HTERT RPE-1 (cell line): ENCODE measurements around the gene GKN2.

Experiments used
- in situ Hi-C: fragments of 300-500 bp; cut with MboI; formaldehyde crosslinking; loops from 4 replicates; pipeline ENCODE4 v1.14.3; 2020; ENCODE audit warnings: low sequenced_read_pairs

Gene GKN2, protein sequence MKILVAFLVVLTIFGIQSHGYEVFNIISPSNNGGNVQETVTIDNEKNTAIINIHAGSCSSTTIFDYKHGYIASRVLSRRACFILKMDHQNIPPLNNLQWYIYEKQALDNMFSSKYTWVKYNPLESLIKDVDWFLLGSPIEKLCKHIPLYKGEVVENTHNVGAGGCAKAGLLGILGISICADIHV

DNA sequence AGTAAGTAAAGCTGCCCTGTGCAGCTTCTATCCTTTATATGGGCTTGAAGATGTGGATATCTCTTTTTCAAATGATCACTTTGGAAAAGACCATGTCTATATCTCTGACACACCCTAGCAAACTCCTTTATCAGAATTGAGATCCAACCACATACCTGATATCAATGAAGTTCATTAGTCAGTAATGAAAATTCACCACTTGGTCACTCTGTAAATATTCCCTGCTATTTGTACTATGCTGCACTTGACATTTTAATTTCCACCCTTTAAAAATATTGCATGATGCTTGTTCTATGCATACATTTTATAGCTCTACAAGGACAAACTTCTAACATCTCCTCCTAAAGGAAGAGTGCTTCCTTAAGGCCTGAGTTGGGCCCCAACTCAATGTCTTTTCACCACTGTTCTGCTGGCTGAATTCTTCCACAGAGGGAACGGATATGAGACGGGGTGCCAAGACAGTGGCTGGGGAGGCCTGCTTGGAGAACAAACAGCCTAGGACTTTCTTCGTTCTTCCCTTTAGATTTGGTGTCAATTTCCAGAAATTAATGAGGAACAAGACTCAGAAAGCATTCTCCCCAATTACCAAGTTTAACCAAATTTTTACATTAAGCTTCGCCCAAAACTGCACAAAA is at the start of gene GKN2:
Gene GKN2, minus strand, starts transcription at position 7 of the 635 bp plus-strand sequence. CDS start 32 bp downstream, outside the sequence.
- in situ Hi-C loops, result no loop called here

DNA sequence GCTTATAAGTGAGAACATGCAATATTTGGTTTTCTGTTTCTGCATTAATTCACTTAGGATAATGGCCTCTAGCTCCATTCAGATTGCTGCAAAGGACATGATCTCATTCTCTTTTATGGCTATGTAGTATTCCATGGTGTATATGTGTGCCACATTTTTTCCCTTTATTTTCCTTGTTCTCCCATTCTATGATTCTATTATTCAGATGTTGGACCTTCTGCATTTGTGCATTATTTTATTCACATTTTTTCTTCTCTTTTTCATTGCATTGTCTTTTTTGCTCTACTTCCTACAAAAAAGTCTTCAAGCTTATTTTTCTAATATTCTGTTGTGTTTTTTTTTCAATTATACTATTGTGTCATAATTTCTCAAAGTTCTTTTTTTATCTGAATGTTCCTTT is 49.2 kb upstream of the GKN2 start:
- in situ Hi-C loops, result no loop called here

DNA sequence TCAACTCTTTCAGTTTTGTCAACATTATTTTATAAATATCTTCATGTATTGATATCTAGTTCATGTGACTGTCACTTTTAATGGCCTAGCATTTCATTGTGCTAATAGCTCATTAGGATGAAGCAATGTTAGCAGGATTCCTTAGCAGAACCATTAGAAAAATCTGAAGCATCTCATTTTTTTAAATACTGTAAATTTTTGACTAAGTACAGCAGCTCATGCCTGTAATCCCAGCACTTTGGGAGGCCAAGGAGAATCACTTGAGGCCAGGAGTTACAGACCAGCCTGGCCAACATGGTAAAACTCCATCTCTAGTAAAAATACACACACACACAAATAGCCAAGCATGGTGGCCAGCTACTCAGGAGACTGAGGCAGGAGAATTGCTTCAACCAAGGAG is 44.7 kb upstream of the GKN2 start:
- in situ Hi-C loops, result no loop called here

DNA sequence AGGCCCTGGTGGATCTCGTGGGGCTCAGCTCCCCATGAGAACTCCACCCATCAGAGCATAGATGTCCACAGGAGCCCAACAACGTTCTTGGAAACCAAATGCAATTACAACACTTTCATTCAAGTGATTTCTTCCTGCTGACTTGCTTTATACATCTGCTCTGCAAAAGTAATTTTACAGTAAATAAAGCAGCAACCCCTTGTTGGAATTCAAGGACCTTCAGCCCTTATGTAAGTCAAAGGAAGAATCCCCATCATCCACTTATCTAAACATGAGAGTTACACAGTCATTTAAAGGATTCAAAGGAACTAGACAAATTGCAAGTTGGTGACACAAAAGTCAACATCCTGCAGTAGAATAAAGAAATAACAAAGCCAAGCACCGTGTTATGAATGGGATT is 43.2 kb upstream of the GKN2 start:
- in situ Hi-C loops, result no loop called here

DNA sequence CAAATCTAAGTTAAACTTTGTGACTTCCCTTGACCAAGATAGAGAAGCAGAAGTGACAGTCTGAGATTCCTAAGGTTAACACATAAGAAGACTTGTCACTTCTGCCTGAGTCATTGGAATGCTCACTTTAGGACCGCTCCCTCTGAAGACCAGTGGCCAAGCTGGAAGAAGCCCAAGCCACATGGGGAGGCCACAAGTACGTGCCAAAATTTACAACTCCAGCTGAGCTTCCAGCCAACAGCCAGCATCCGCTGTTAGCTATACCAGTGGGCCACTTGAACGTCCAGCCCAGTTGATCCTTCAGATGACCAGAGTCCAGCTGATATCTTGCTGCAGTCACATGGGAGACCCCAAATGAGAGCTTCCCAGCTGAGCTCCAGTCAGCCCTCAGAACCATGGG is 42.2 kb upstream of the GKN2 start:
- in situ Hi-C loops, result no loop called here

DNA sequence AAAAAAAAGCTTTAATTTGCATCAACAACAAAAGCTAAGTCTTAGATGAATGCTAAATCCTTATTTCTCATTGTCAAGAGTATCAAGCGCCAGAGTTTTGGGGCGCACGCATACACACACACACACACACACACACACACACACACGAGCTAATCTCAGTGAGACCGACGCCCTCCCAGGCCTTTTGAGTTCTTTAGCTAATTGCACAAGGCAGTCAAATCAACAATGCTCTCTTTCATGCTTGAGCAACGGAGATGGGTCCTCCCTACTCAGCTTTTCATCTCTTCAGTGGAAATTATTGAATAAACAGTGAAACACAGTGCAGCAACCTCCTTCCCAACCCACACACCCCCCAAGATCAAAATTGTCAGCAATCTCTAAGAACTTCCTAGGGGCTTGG is 41.0 kb upstream of the GKN2 start:
- in situ Hi-C loops, result no loop called here

DNA sequence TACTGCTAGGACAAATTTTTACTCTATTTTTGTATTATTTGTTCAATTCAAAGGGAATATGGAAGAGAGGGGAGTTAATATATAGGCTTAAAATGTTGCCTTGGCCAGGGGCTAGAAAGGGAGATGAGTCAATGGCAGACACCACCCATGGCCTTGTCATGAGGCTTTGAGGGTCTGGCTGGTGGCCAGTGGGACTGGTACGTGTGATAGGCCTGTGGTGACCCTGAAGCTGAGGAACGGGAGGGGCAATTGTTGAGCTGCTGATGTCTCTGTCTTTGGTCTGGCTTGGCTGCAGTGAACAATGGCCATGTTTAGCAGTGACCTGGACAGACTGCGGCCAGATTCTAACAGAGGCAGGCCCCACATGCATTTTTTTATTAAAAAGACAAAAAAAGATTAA is 40.2 kb upstream of the GKN2 start:
- in situ Hi-C loops, result no loop called here

DNA sequence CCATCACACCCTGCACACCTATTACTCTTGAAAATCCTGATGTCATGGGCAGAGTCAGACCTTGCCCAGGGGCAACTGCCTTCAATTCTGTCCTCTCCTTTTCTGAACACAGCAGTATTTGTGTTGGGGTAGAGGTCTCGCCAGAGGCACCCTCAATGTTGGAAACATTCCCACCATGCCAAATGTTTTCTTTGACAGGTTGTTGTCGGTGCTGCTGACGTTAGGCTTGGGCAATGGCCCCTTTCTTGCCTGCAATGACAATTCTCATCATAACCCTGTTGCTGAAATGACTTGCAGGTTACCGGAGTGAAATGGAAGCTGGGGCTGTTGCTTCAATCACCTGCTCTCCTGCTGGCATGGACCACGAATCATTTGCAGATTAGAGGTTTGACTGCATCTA is 39.6 kb upstream of the GKN2 start:
- in situ Hi-C loops, result no loop called here

DNA sequence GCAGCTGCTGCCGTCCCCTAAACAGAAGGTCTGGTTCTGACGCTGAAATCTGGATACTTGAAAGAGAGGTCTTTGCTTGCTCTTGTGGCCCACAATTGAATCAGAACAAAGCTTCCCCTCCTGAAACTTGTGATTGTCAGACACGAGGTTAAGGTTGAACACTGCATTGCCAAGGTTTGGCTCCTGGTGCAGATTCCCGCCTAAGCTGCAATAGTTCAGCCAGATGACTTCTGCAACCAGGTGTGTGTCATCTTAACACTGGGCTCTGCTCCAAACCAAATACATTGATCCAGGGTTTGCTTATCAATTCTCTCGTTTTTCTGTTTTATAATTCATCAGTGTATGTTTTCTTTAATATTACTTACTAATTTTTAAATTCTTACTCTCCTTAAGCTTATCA is 36.3 kb upstream of the GKN2 start:
- in situ Hi-C loops, result no loop called here

DNA sequence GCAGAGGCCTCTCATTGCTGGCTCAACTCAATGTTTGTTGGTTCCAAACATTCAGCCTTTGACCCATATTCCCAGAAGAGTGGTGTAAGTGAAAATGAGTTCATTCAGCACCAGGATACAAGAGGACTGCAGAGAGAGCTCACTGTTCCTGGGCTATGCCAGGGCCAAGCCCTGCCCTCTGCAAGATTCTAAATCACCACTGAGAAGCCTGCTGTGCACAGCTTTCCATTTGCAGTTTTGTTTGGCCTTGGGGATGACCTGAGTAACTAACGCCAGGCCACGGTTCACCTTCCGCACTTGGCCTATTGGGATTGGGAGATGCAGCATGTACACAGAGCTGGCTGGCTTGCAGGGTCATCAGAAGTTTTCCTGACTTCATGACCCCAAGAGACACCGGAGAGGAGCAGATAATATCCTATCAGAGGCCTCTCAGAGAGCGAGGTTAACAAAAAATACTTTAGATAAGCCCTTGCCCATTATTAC is 34.4 kb upstream of the GKN2 start:
- in situ Hi-C loops, result no loop called here

DNA sequence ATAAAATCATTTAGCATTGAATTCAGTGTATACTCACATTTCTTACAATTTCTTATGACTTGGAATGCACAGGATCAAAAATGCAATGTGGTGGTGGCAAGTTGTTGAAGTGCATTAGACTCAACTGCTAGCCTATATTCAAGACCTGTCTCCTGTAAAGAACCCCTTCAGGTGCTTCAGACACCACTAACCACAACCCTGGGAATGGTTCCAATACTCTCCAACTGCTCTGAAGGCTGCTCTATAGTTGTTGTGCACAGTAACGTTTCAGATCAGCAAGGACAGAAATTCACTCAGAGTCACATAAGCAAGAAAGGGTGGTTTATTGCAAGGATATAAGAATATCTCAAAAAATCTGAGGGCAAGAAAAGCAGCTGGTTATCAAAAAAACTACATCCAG is 28.3 kb upstream of the GKN2 start:
- in situ Hi-C loops, result no loop called here

DNA sequence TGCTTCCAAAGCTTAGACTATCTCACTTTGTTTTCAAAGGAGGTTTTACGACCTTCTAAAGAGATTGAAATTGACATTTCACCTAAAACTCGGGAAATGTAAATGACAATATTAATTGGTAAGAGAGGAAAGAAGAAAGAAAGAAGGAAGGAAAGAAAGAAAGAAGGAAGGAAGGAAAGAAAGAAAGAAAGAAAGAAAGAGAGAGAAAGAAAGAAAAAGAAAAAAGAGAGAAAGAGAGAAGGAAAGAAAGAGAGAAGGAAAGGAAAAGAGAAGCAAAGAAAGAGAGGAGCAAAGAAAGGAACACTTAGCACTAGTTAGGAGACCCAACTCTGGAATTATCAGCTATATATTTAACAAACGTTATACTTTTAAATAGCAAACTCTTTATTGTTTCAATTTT is 25.4 kb upstream of the GKN2 start:
- in situ Hi-C loops, result no loop called here

DNA sequence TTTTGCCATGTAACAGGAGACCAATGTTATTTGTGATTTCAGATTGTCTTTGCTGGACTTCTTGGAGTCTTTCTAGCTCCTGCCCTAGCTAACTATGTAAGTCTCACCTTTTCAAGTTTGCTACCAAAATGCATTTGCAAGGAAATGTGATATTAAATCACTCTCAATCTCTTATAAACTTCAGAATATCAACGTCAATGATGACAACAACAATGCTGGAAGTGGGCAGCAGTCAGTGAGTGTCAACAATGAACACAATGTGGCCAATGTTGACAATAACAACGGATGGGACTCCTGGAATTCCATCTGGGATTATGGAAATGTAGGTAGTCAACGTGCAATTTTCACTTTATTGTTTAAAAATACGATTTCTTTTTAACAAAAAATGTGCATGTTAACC is 24.8 kb upstream of the GKN2 start:
- in situ Hi-C loops, result no loop called here

DNA sequence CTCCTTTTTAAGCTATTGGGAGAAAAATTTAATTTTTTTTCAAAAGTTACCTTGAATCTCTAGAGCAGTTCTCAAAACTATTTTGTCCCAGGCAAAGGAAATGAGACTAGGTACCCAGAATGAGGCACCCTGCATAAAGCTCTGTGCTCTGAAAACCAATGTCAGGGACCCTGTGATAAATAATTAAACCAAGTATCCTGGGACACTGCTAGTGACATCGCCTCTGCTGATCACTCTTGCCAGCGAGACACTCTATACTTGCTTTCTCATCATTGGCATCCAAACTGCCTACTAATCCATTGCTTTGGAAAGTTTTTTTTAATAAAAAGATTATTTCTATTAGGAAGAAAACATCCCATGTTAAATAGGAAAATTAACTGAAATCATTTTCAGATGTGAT is 23.2 kb upstream of the GKN2 start:
- in situ Hi-C loops, result no loop called here

DNA sequence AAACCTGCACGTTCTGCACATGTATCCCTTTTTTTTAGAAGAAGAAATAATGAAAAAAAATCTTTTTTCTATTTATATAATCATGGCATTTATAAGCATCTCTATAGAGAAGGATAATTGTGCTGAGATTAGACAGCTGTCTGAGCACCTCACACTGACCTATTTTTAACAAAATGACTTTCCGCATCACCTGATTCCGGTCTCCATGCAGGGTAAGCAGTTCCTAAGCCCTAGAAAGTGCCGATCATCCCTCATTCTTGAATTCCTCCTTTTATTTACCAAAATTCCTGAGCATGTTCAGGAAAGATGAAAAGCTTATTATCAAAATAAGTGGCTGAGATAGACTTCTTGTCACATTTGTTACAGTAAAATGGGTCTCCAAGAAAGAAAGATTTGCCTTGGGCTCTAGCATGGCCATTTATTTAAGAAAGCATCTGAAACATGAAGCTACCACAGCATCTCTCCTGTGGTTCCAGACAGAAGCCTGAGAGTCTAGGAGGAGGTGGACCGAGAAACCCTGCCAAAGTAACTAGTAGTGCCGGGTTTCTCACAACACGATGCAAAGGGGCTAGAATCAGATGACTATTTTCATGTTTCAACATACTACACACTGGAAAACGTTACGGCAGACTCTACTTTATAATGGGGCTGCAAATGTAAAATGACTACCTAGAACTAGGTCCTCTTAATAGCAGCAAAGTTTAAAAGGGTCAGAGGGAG is 22.4 kb upstream of the GKN2 start:
- in situ Hi-C loops, result no loop called here

DNA sequence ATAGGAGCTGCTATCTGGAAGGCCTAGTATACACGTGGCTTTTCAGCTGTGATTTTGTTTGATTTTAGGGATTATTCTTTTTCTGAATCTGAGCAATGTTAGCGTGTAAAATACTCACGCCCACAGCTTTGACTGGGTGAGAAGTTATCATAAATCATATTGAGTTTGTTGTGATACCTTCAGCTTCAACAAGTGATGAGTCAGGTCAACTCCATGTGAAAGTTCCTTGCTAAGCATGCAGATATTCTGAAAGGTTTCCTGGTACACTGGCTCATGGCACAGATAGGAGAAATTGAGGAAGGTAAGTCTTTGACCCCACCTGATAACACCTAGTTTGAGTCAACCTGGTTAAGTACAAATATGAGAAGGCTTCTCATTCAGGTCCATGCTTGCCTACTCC is 21.6 kb upstream of the GKN2 start, which contains the start of gene GKN1:
Gene GKN1, plus strand, starts transcription at position 386 of the 400 bp plus-strand sequence. CDS start 42 bp downstream, outside the sequence.
- in situ Hi-C loops, result no loop called here

DNA sequence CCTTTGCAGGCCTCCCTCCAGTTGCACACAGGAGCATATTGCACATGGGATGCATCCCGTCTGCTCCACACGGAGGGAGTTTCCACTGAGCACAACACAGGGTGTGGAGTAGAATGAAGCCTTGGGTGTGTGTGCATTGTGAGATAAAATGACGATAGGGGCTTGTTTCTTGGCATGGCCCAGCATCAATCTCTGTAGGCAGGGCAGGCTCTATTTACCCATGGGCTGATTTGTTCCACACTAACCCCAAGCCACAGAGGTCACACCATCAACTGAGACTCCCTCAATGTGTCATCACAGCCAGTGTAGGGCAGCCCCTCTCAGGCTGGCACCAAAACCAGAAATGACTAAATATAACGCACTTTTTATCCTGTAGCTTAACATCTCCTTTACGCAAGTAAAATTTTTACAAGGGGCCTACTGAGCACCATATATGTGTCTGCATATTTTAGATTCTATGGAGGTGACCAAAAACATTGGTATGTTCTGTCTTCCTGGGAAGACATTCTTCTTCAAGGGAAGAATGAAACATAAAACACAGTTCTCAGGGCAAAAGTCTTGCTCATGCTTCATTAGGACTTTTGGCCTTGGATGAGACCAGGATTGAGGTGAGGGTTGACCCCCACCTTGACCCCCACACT is 19.0 kb upstream of the GKN2 start:
- in situ Hi-C loops, result no loop called here

DNA sequence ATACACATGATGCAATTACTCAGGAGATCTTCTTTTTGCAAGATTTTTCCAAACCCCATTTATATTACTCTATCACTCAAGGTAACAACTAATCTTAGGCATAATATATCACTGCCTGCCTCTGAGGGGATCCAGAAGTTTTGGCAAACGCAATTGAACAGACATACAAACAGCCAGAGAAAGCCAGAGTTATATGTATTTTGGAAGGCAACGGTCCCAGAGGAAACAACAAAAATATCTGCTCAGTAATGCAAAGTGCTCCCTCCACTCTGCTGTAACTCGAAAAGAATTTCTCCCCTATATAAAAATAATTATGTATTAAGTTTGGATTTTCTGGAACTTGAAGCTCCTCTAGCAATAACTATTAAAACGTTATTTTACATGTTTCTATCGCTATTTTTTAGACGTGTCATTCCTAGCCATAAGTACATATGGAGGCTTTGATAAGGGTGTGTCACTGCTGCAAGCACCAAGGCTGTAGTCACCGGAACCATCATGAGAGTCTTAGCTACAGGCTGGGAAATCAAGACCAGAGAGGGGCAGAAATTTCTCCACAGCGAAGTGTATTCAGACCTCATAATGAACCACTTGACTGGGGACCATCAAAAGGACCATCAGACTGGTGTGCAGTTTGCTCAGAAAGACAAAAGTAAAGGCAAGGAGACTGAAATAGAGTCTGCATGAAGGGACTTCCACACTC is 18.0 kb upstream of the GKN2 start:
- in situ Hi-C loops, result no loop called here

DNA sequence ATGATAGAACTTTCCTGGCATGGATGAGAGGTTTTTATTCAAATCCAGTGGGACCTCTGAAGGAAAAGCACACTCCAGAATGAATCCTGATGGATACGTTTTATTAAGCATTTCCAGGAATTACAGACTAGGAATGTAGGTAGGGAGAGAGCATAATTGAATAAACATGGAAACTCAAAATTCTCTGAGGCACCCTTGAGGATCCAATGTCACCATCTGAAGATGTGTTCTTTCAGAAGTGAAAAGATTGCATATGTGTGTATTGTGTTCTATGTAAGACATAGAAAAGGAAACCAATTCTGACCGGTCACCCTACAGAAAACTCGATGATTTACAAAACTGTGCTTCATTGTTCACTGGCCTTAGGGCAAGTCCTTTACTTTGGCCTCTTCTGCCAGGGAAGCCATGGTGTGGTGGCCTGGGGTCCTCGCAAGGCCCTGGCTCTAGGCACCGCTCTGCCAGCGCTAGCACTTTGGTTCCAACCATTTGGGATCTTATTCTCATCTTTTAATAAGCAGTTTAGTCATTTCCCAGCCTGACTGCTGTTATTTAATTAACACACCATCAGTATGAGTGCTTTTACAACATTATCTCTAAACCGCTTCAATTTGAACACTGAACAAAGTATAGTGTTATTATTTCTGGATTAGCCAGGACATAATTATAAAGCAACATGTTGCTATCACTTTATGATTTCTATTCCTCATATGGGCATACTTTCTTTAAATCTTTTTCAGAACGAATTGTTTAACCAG is 17.2 kb upstream of the GKN2 start:
- in situ Hi-C loops, result no loop called here

DNA sequence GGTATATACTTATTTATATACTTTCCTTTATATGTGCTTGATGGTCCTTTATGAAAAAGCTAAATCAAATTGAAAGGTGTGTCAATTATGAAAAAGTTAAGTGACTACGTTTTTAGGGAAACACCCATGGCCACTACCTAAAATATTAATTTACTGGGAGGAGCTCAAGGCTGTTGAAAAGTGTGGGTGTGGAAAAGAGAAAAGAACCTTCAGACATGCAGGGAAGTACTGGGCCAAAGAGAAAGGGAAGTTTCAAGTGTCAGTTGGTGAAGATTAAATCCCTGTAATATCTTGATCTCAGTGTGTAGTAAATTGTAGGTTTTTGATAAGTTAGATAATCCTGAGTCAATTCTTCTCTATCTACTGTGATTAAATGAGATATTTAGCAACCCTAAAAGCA is 15.5 kb upstream of the GKN2 start:
- in situ Hi-C loops, result no loop called here
